Activated CD8-positive, alpha-beta T cell treated with anti-CD3 and anti-CD28 coated beads for 36 hours (primary cell): ENCODE results near the gene TMEM119. TPM values are rescaled to one million over a fixed set of nuclear protein-coding genes. Genes with fewer than 3 reads are reported as not detected.
"Not testable (repeated sequence)": the region's sequence is repeated elsewhere in the genome, so short reads cannot be mapped to it uniquely, and the experiment has no call there.

ENCODE experiments used
- ATAC-seq: fragments of 200-7000 bp; cut with Tn5 transposase; one replicate; pipeline ENCODE4 v1.10.0; 2021; ENCODE audit warnings: mild to moderate bottlenecking, moderate library complexity
- CTCF ChIA-PET: fragments of 350-600 bp; sonication (Branson Sonifier 250); formaldehyde crosslinking; loops from one replicate; lab custom pipeline; 2021; ENCODE audit warnings: antibody characterized with exemption; lab: Charles Lee
- POLR2A ChIA-PET: fragments of 350-600 bp; sonication (Branson Sonifier 250); formaldehyde crosslinking; loops from one replicate; lab custom pipeline; 2021; ENCODE audit warnings: antibody characterized with exemption; lab: Charles Lee
- DNase-seq: peaks from one replicate; pipeline ENCODE4 v3.0.0-alpha.2; 2020
- H3K27ac Mint-ChIP-seq: one replicate; pipeline ENCODE4 v1.8.0; 2021; ENCODE audit warnings: mild to moderate bottlenecking, mixed read lengths
- H3K27me3 Mint-ChIP-seq: one replicate; pipeline ENCODE4 v1.8.0; 2021; ENCODE audit warnings: mixed read lengths
- H3K36me3 Mint-ChIP-seq: one replicate; pipeline ENCODE4 v1.8.0; 2021; ENCODE audit warnings: low read depth, mixed read lengths
- H3K4me1 Mint-ChIP-seq: one replicate; pipeline ENCODE4 v1.8.0; 2021; ENCODE audit warnings: low read depth, mixed read lengths
- H3K4me3 Mint-ChIP-seq: one replicate; pipeline ENCODE4 v1.8.0; 2021; ENCODE audit warnings: mild to moderate bottlenecking, moderate library complexity, mixed read lengths
- H3K9me3 Mint-ChIP-seq: one replicate; pipeline ENCODE4 v1.8.0; 2021; ENCODE audit warnings: mixed read lengths
- intact Hi-C: fragments of 100-400 bp; cut with micrococcal nuclease; formaldehyde crosslinking; loops from one replicate; pipeline ENCODE4 v1.10.0; 2022
- total RNA-seq, 2 experiments: library from RNA; stranded (reverse); gene quantifications; one replicate each; pipeline ENCODE4 v1.2.3, GENCODE V29; 2021
- TF ChIP-seq, protein P1 (sequence below): fragments of 200-600 bp; IDR thresholded peaks from one replicate; pipeline ENCODE4 v1.8.0; 2022; ENCODE audit warnings: antibody characterized with exemption, mild to moderate bottlenecking

TMEM119 gene
- total RNA-seq, 2 experiments from 2014 or later: not detected

DNA sequence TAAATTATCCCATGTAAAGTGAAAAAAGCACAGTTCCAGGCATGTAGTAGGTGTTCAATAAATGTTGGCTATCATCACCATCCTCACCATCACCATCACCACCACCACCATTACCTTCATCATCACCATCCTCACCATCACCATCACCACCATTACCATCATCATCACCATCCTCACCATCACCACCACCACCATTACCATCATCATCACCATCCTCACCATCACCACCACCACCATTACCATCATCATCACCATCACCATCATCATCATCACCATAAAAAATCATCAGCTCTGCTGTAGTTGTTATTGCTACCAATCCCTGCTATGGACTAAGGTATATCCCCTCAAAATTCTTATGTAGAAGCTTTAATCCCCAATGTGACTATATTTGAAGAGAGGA, 20.4 kb downstream of the TMEM119 start:
- peaks cover 6% of the 10 kb centered on the region for H3K9me3 Mint-ChIP-seq
- H3K36me3 Mint-ChIP-seq: no peaks in the 10 kb centered on the region
- no peak for DNase-seq
- intact Hi-C loops: no loop called here
- TF ChIP-seq, protein P1, sequence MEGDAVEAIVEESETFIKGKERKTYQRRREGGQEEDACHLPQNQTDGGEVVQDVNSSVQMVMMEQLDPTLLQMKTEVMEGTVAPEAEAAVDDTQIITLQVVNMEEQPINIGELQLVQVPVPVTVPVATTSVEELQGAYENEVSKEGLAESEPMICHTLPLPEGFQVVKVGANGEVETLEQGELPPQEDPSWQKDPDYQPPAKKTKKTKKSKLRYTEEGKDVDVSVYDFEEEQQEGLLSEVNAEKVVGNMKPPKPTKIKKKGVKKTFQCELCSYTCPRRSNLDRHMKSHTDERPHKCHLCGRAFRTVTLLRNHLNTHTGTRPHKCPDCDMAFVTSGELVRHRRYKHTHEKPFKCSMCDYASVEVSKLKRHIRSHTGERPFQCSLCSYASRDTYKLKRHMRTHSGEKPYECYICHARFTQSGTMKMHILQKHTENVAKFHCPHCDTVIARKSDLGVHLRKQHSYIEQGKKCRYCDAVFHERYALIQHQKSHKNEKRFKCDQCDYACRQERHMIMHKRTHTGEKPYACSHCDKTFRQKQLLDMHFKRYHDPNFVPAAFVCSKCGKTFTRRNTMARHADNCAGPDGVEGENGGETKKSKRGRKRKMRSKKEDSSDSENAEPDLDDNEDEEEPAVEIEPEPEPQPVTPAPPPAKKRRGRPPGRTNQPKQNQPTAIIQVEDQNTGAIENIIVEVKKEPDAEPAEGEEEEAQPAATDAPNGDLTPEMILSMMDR: no peak
- no peak overlapping the region for H3K4me3 Mint-ChIP-seq
- H3K27ac Mint-ChIP-seq: no peak overlapping the region
- ChIA-PET CTCF (interaction anchor here (1.0 to 24.3 kb wide), 2 partner anchors 13 to 38 kb away, joined by 4 to 645 read pairs; no protein-coding TSS in a partner anchor), POLR2A (interaction anchor here (0.6 to 2.1 kb wide), 4 partner anchors 9 to 55 kb away, joined by 3 to 7 read pairs (median 4); partner anchors contain the start of genes ISCU and SART3)
- H3K27me3 Mint-ChIP-seq: no peaks in the 10 kb centered on the region
- peaks cover 39% of the 10 kb centered on the region for H3K4me1 Mint-ChIP-seq
- no peak for ATAC-seq

DNA sequence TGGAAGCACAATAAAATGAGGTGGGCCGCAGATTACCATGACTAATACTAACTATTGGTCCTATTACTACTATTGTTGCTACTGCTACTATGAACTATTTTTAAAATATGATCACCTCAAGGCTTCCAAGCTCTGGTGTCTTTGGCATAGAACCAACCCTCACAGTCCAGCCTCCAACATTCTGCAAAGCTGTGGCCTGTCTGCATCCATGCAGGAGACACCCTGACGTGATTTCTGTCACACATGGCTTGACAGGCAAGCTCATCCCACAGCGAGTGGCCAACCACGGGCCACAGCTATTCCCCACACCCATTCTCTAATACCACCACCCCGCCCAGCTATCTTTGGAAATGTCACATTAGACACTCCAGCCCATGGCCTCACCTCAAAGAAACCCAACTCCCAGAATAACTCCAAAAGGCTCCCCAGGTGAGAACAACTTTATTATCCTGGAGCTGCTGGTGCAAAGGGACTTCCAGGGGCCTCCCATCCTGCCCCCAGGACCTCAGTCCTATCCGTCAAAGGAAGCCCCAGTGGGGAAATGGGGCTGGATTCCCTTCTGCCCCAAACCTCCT, 21.1 kb downstream of the TMEM119 start:
- POLR2A ChIA-PET: interaction anchor here (0.6 to 2.1 kb wide), 4 partner anchors 15 to 56 kb away, joined by 3 to 7 read pairs (median 4); partner anchors contain the start of genes ISCU and SART3

DNA sequence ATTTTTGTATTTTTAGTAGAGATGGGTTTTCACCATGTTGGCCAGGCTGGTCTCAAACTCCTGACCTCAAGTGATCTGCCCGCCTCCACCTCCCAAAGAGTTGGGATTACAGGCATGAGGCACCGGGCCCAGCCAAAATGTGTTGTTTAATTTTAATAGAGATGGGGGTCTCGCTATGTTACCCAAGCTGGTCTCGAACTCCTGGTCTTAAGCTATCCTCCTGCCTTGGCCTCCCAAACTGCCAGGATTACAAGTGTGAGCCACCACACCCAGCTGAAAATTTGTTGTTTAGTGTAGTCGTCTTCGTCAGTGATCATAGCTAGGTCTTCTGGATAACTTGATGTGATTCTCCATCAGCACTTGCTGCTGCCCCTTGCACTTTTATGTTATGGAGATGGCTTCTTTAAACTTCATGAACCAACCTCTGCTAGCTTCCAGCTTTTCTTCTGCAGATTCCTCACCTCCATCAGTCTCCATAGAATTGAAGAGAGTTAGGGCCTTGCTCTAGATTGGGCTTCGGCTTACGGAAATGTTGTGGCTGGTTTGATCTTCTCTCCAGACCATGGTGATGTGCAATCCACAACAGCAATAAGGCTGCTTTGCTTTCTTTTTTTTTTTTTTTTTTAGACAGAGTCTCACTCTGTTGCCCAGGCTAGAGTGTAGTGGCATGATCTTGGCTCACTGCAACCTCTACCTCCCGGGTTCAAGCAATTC, 22.5 kb downstream of the TMEM119 start:
- Mint-ChIP-seq H3K36me3 (peaks cover 5% of the 10 kb centered on the region), H3K9me3 (peaks cover 6% of the 10 kb centered on the region), H3K4me1 (peaks cover 58% of the 10 kb centered on the region), H3K4me3 (no peak overlapping the region), H3K27me3 (no peaks in the 10 kb centered on the region), H3K27ac (no peak overlapping the region)
- CTCF ChIA-PET: interaction anchor here (1.0 to 24.3 kb wide), 3 partner anchors 13 to 90 kb away, joined by 3 to 645 read pairs (median 4); partner anchors contain the start of gene ISCU
- intact Hi-C loops: no loop called here
- TF ChIP-seq, protein P1: no peak
- POLR2A ChIA-PET: interaction anchor here (1.3 to 2.1 kb wide), 2 partner anchors 14 to 35 kb away, joined by 4 to 7 read pairs; partner anchors contain the start of genes ISCU and SART3
- ATAC-seq (no peak), DNase-seq (no peak)

More for the DNA sequence above, 21.1 kb downstream of the TMEM119 start:
- TF ChIP-seq, protein P1: no peak
- Mint-ChIP-seq H3K27ac (no peak overlapping the region), H3K9me3 (peaks cover 6% of the 10 kb centered on the region), H3K36me3 (no peaks in the 10 kb centered on the region), H3K27me3 (no peaks in the 10 kb centered on the region), H3K4me1 (peaks cover 45% of the 10 kb centered on the region), H3K4me3 (no peak overlapping the region)
- CTCF ChIA-PET: interaction anchor here (1.0 to 24.3 kb wide), 3 partner anchors 12 to 87 kb away, joined by 3 to 645 read pairs (median 4); no protein-coding TSS in a partner anchor
- ATAC-seq: no peak
- intact Hi-C loops: no loop called here
- no peak for DNase-seq

DNA sequence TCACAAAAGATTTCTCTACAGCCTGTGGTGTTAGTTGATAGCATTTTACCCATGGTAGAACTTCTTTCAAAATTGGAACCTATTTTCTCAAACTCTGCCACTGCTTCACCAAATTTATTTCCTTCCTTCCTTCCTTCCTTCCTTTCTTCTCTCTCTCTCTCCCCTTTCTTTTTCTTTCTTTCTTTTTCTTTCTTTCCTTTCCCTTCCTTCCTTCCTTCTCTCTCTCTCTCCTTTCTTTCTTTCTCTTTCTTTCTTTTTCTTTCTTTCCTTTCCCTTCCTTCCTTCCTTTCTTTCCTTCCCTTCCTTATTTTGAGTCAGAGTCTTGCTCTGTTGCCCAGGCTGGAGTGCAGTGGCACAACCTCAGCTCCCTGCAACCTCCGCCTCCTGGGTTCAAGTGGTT, 23.6 kb downstream of the TMEM119 start:
- ChIA-PET POLR2A (interaction anchor here (7.4 kb wide), 1 partner anchor 43 kb away, joined by 70 read pairs; no protein-coding TSS in a partner anchor), CTCF (interaction anchor here (24.3 kb wide), 1 partner anchor 41 kb away, joined by 645 read pairs; no protein-coding TSS in a partner anchor)
- H3K4me3 Mint-ChIP-seq, H3K9me3 Mint-ChIP-seq, intact Hi-C loops, DNase-seq, ATAC-seq, H3K27ac Mint-ChIP-seq, H3K27me3 Mint-ChIP-seq: not testable (repeated sequence)
- peaks cover 67% of the 10 kb centered on the region for H3K4me1 Mint-ChIP-seq
- H3K36me3 Mint-ChIP-seq: peaks cover 12% of the 10 kb centered on the region

DNA sequence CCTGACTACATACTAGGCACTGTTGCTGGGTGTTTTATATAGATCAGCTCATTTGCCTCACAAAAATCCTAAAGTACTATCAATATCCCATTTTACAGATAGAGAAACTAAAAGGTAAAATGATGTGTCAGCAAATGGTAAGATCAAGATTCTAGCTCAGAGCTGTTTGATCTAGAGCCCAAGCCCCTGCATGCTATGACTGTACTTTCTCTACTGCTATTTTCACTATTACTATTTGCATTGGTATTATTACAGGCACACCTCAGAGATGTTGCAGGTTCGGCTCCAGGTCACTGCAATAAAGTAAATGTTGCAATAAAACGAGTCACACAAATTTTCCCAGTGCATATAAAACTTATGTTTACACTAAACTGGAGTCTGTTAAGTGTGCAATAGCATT, 24.6 kb downstream of the TMEM119 start:
- intact Hi-C loops: no loop called here
- ATAC-seq (peak; percentile 46), DNase-seq (peak; percentile 62)
- Mint-ChIP-seq H3K27ac (no peak overlapping the region), H3K36me3 (peaks cover 20% of the 10 kb centered on the region), H3K4me3 (no peak overlapping the region), H3K27me3 (no peaks in the 10 kb centered on the region), H3K9me3 (no peaks in the 10 kb centered on the region), H3K4me1 (peaks cover 72% of the 10 kb centered on the region)
- POLR2A ChIA-PET: interaction anchor here (7.4 to 14.9 kb wide), 2 partner anchors 44 to 57 kb away, joined by 70 to 225 read pairs; partner anchors contain the start of gene SELPLG
- CTCF ChIA-PET: interaction anchor here (1.0 to 24.3 kb wide), 6 partner anchors 8 to 91 kb away, joined by 3 to 645 read pairs (median 4); no protein-coding TSS in a partner anchor
- TF ChIP-seq, protein P1: no peak
